WTC11 (cell line): ENCODE data around the gene GCM1.

Experiments used
- CREM ChIP-seq: sonication (generic); formaldehyde crosslinking; IDR thresholded peaks from 2 replicates; pipeline ENCODE4 v1.8.1; 2022; ENCODE audit warnings: mild to moderate bottlenecking, missing genetic modification reagents, moderate library complexity
- FOXJ3 ChIP-seq: sonication (generic); formaldehyde crosslinking; IDR thresholded peaks from 2 replicates; pipeline ENCODE4 v1.9.0; 2021; ENCODE audit warnings: missing genetic modification reagents, mild to moderate bottlenecking, borderline replicate concordance
- SMAD3 ChIP-seq: sonication (generic); formaldehyde crosslinking; IDR thresholded peaks from 2 replicates; pipeline ENCODE4 v1.8.0; 2022; ENCODE audit warnings: missing genetic modification reagents, mild to moderate bottlenecking, borderline replicate concordance
- TF ChIP-seq, protein P1 (sequence below): fragments of 200-600 bp; IDR thresholded peaks from 2 replicates; pipeline ENCODE4 v1.8.0; 2022; ENCODE audit warnings: antibody characterized with exemption
- TF ChIP-seq, protein P2 (sequence below): sonication (generic); formaldehyde crosslinking; IDR thresholded peaks from 2 replicates; pipeline ENCODE4 v1.8.0; 2023; ENCODE audit warnings: missing genetic modification reagents
- TF ChIP-seq, protein P3 (sequence below): sonication (generic); formaldehyde crosslinking; IDR thresholded peaks from 2 replicates; pipeline ENCODE4 v1.8.1; 2023; ENCODE audit warnings: mild to moderate bottlenecking, missing genetic modification reagents, moderate library complexity
- TF ChIP-seq, protein P4 (sequence below): sonication (generic); formaldehyde crosslinking; IDR thresholded peaks from 2 replicates; pipeline ENCODE4 v1.8.1; 2022; ENCODE audit warnings: low read depth, mild to moderate bottlenecking, moderate library complexity, missing genetic modification reagents, borderline replicate concordance

DNA sequence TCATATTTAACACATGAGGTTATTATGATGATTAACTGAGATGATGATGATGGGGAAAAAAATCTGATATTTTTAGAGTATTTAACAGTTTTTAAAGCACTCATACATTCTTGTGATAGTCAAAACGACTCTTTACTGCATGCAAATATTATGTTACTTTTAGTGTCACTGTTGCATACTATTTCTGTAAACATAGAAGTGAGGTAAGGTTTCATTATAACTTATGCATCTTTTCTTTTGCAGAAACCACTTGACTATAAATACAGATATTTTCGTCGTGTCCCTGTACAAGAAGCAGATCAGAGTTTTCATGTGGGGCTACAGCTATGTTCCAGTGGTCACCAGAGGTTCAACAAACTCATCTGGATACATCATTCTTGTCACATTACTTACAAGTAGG is 53.4 kb downstream of the GCM1 start:
- TF ChIP-seq CREM (CRISPR knock-in tag) (no peak), SMAD3 (CRISPR knock-in tag) (no peak), FOXJ3 (CRISPR knock-in tag) (no peak)
- TF ChIP-seq, protein P1, sequence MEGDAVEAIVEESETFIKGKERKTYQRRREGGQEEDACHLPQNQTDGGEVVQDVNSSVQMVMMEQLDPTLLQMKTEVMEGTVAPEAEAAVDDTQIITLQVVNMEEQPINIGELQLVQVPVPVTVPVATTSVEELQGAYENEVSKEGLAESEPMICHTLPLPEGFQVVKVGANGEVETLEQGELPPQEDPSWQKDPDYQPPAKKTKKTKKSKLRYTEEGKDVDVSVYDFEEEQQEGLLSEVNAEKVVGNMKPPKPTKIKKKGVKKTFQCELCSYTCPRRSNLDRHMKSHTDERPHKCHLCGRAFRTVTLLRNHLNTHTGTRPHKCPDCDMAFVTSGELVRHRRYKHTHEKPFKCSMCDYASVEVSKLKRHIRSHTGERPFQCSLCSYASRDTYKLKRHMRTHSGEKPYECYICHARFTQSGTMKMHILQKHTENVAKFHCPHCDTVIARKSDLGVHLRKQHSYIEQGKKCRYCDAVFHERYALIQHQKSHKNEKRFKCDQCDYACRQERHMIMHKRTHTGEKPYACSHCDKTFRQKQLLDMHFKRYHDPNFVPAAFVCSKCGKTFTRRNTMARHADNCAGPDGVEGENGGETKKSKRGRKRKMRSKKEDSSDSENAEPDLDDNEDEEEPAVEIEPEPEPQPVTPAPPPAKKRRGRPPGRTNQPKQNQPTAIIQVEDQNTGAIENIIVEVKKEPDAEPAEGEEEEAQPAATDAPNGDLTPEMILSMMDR = no peak
- TF ChIP-seq, protein P2, sequence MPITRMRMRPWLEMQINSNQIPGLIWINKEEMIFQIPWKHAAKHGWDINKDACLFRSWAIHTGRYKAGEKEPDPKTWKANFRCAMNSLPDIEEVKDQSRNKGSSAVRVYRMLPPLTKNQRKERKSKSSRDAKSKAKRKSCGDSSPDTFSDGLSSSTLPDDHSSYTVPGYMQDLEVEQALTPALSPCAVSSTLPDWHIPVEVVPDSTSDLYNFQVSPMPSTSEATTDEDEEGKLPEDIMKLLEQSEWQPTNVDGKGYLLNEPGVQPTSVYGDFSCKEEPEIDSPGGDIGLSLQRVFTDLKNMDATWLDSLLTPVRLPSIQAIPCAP (CRISPR knock-in tag) = no peak
- TF ChIP-seq, protein P3, sequence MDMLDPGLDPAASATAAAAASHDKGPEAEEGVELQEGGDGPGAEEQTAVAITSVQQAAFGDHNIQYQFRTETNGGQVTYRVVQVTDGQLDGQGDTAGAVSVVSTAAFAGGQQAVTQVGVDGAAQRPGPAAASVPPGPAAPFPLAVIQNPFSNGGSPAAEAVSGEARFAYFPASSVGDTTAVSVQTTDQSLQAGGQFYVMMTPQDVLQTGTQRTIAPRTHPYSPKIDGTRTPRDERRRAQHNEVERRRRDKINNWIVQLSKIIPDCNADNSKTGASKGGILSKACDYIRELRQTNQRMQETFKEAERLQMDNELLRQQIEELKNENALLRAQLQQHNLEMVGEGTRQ (CRISPR knock-in tag) = no peak
- TF ChIP-seq, protein P4, sequence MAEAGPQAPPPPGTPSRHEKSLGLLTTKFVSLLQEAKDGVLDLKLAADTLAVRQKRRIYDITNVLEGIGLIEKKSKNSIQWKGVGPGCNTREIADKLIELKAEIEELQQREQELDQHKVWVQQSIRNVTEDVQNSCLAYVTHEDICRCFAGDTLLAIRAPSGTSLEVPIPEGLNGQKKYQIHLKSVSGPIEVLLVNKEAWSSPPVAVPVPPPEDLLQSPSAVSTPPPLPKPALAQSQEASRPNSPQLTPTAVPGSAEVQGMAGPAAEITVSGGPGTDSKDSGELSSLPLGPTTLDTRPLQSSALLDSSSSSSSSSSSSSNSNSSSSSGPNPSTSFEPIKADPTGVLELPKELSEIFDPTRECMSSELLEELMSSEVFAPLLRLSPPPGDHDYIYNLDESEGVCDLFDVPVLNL (CRISPR knock-in tag) = no peak
